ENCODE data around the gene DPP4.
"Not testable (repeated sequence)": the region's sequence is repeated elsewhere in the genome, so short reads cannot be mapped to it uniquely, and the experiment has no call there.

Gene DPP4

GRCh38 chr2:161953367-161953766 lies 120.6 kb downstream of the DPP4 start:
- DNase-seq, result not testable (repeated sequence)

GRCh38 chr2:161952783-161953191 lies 121.2 kb downstream of the DPP4 start:
- no peak for DNase-seq

- DNase-seq, result no peak
These were observed 126.2 kb downstream of the DPP4 start for GRCh38 chr2:161947836-161948235.

DNA sequence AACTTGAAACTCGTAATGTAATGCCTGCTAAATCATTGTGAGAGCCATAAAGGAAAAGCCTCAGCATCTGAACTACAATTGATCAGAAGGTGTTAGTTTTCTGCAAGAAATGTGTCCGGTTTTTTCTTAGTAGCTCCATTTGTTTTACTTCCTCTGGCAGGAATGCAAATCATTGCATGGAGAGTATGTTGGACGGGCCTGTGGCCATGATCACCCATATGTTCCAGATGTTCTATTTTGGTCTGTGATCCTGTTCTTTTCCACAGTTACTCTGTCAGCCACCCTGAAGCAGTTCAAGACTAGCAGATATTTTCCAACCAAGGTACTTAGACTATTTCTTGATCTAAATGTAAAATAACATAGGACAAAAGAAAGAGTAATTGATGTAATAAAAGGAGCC lies 126.6 kb downstream of the DPP4 start:
- no peak for DNase-seq

DNA sequence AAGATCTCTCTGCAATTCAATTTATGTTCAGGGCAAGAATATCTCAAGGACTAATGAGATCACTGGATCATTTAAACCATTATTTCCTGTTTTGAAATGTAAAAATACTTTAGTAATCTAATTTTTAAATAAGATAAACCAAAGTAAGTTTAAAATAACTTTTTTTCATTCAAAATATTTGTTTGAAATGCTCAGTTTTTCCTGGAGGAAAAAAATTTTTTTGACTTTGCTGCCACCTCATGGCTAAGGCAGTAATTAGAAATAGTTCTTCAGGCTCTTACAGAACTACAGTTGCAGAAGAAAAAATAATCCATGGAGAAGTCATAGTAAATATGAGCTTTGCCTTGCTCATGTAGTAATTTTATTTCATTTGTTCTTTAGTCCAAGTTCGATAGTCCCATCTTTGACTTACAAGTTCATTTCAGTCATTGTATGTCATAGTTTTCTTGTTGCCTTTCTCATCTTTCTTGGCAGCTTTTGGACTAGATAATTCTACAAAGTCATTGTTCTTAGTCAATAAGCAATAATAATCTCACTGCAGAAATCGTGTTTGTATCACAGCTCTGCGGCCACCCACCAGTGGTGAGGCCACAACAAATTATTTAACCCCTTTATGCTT lies 127.4 kb downstream of the DPP4 start:
- DNase-seq, result peak; percentile 35

- DNase-seq, result peak; percentile 42
These were observed 131.0 kb downstream of the DPP4 start for GRCh38 chr2:161943011-161943410.
